Measurements from ENCODE around the gene AHSG.

- TF ChIP-seq CTCF (IDR thresholded peaks at IDR 0.05; ENCODE audit: extremely low read depth in 1 of 2, insufficient read depth in 1 of 2, low read depth in 1 of 2, low read length in 2 of 2) (no peak), EZH2 (IDR thresholded peaks at IDR 0.05; ENCODE audit: borderline replicate concordance, low read depth, low read length, severe bottlenecking) (no peak), POLR2AphosphoS5 (IDR thresholded peaks at IDR 0.05; ENCODE audit: insufficient read depth, low read depth, low read length) (no peak), POLR2A (IDR thresholded peaks at IDR 0.05; ENCODE audit: low read depth, low read length) (no peak), MAX (IDR thresholded peaks at IDR 0.05; ENCODE audit: insufficient read depth, insufficient read length) (no peak), MYC (IDR thresholded peaks at IDR 0.05; ENCODE audit: low read depth, low read length) (no peak), GATA2 (IDR thresholded peaks at IDR 0.05; ENCODE audit: insufficient read depth, insufficient read length, low read depth, low read length) (no peak), JUN (IDR thresholded peaks at IDR 0.05; ENCODE audit: borderline replicate concordance, insufficient read depth, insufficient read length, low read depth) (no peak)
These were observed 22.1 kb upstream of the AHSG start for GRCh38 chr3:186590580-186591295.
